VCaP (cell line): ENCODE measurements around the gene TOM1L2.

ENCODE experiments used
- H3K27ac ChIP-seq: fragments of 450-650 bp; 2 replicates; pipeline ENCODE4 v1.5.1; 2017
- CTCF ChIP-seq: fragments of 450-650 bp; conservative IDR thresholded peaks from 2 replicates; pipeline ENCODE4 v1.5.1; 2017; ENCODE audit warnings: mild to moderate bottlenecking, moderate library complexity

TOM1L2 gene

GRCh38 chr17:17844500-17844899, 127.7 kb downstream of the TOM1L2 start:
- TF ChIP-seq CTCF, result no peak
- no peak overlapping the region for H3K27ac ChIP-seq

GRCh38 chr17:17844079-17844478, 128.1 kb downstream of the TOM1L2 start:
- TF ChIP-seq CTCF, result no peak
- no peak overlapping the region for H3K27ac ChIP-seq

GRCh38 chr17:17843096-17843495, 129.1 kb downstream of the TOM1L2 start:
- H3K27ac ChIP-seq, result peak overlapping the region; percentile 96; the same call in 1 of the 2 replicates
- TF ChIP-seq CTCF, result no peak

GRCh38 chr17:17842111-17842876, 129.9 kb downstream of the TOM1L2 start:
- peak overlapping the region; percentile 96 for H3K27ac ChIP-seq
- no peak for TF ChIP-seq CTCF

- peak overlapping the region; percentile 96 for H3K27ac ChIP-seq
- no peak for TF ChIP-seq CTCF
Observed at GRCh38 chr17:17841601-17842025, 130.6 kb downstream of the TOM1L2 start.

GRCh38 chr17:17840751-17841591, 131.2 kb downstream of the TOM1L2 start:
- TF ChIP-seq CTCF, result no peak
- H3K27ac ChIP-seq, result peak overlapping the region; percentile 96
